ENCODE results near the gene TYMP. TPM values are rescaled to one million over a fixed set of nuclear protein-coding genes. Genes with fewer than 3 reads are reported as not detected.
"Not testable (repeated sequence)": the region's sequence is repeated elsewhere in the genome, so short reads cannot be mapped to it uniquely, and the experiment has no call there.

The TYMP gene
- total and polyA plus RNA-seq, 8 donors = 5.8 to 68.6 (median 23.5) TPM

DNA sequence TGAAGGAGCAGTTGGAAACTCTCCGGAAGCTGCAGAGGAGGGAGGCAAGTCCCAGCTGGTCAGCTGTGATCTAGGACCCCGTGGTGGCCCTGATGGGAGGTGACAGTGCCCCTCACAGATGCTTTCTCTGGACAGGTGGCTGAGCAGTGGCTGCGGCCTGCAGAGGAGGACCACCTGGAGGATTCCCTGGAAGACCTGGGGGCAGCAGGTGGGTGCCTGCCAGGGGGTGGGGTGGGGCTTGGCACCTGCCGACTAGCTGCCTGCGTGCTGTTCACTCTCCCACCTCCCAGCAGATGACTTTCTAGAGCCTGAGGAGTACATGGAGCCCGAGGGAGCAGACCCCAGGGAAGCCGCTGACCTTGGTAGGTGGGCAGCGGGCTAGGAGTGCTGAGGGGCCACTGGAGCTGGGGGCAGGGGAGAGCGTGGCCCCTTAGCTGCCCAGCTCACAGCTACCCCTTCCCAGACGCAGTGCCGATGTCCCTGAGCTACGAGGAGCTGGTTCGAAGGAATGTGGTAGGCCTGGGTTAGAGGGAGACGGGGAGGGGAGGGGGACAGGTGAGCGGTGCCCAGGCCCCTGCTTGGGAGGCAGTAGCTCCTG, 7.5 kb downstream of the TYMP start:
- 92% methylated on average over 13 to 15 of the region's 15 CpGs for WGBS, 2 donors
- H3K36me3 ChIP-seq = peaks cover 0 to 49% (median 19%) of the 10 kb centered on the region in 3 donors
- TF ChIP-seq, protein P1, sequence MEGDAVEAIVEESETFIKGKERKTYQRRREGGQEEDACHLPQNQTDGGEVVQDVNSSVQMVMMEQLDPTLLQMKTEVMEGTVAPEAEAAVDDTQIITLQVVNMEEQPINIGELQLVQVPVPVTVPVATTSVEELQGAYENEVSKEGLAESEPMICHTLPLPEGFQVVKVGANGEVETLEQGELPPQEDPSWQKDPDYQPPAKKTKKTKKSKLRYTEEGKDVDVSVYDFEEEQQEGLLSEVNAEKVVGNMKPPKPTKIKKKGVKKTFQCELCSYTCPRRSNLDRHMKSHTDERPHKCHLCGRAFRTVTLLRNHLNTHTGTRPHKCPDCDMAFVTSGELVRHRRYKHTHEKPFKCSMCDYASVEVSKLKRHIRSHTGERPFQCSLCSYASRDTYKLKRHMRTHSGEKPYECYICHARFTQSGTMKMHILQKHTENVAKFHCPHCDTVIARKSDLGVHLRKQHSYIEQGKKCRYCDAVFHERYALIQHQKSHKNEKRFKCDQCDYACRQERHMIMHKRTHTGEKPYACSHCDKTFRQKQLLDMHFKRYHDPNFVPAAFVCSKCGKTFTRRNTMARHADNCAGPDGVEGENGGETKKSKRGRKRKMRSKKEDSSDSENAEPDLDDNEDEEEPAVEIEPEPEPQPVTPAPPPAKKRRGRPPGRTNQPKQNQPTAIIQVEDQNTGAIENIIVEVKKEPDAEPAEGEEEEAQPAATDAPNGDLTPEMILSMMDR (IDR thresholded peaks at IDR 0.05) = no peak
- no peak overlapping the region for H3K27ac ChIP-seq
- H3K27me3 ChIP-seq = no peaks in the 10 kb centered on the region
- ATAC-seq = no peak
- no peak for FAIRE-seq
- peak in 1 of 6 donors; percentile 65 for DNase-seq
- peaks cover 5 to 7% (median 6%) of the 10 kb centered on the region in 3 donors for H3K4me1 ChIP-seq
- intact Hi-C loops (cut with DNase I) = no loop called here
- H3K9me3 ChIP-seq = no peaks in the 10 kb centered on the region
- no peak overlapping the region for H3K4me3 ChIP-seq

DNA sequence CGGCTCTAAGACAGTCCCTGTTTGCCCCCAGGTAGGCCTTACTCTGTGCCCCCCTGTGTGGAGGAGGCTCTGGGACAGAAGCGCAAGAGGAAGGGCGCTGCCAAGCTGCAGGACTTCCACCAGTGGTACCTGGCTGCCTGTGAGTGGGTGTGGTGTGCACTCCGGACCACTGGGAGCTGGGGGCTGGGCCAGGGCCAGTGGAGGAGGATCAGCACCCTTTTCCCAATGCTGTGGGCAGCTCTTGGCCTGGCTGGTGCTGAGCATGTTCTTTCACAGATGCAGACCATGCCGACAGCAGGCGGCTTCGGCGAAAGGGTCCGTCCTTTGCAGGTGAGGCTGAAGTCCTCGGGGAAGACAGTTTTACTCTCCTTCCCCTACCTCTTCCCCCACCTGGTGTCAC, 8.1 kb downstream of the TYMP start:
- TF ChIP-seq, protein P1 (IDR thresholded peaks at IDR 0.05) = no peak
- no peak overlapping the region for H3K4me3 ChIP-seq
- ATAC-seq (no peak), FAIRE-seq (no peak), DNase-seq (no peak)
- H3K27me3 ChIP-seq = no peaks in the 10 kb centered on the region
- H3K36me3 ChIP-seq = peaks cover 0 to 52% (median 19%) of the 10 kb centered on the region in 3 donors
- H3K9me3 ChIP-seq = no peaks in the 10 kb centered on the region
- intact Hi-C loops (cut with DNase I) = no loop called here
- no peak overlapping the region for H3K27ac ChIP-seq
- 94% methylated on average over 10 of the region's 10 CpGs for WGBS, 2 donors
- peaks cover 5 to 7% (median 6%) of the 10 kb centered on the region in 3 donors for H3K4me1 ChIP-seq

DNA sequence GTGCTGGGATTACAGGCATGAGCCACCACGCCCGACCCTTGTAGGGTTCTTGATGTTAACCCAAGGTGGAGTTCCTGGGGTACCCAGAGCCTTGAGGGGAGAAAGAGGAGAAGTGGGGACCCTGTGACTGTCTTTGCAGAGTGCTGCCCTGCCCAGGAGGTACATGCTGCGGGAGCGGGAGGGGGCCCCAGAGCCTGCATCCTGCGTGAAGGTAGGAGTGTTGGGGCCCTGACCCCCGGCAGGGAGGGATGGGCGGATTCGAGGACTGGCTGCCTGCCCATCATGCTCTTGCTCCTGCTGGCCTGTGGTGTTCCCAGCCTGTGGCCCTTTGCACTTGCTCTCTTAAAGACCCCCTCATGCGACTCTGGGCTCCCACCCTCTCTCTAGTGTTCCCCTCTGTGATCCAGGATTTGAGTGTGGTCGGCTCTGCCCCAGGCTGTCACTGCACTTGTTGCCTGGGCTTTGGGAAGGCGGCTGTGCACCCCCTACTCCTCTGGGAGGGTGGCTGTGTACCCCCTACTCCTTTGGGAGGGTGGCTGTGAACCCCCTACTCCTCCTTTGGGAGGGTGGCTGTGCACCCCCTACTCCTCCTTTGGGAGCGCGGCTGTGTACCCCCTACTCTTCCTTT, 8.9 kb downstream of the TYMP start:
- no peak for FAIRE-seq
- Histone ChIP-seq H3K4me1 (peaks cover 5 to 7% (median 6%) of the 10 kb centered on the region in 3 donors), H3K27ac (no peak overlapping the region), H3K36me3 (peaks cover 0 to 52% (median 19%) of the 10 kb centered on the region in 3 donors), H3K9me3 (no peaks in the 10 kb centered on the region), H3K4me3 (no peak overlapping the region), H3K27me3 (no peaks in the 10 kb centered on the region)
- no peak for ATAC-seq
- peak in 1 of 6 donors; percentile 62 for DNase-seq
- WGBS, 2 donors = 92 to 95% methylated on average over 13 of the region's 13 CpGs
- intact Hi-C loops (cut with DNase I) = no loop called here
- TF ChIP-seq, protein P1 (IDR thresholded peaks at IDR 0.05) = no peak

DNA sequence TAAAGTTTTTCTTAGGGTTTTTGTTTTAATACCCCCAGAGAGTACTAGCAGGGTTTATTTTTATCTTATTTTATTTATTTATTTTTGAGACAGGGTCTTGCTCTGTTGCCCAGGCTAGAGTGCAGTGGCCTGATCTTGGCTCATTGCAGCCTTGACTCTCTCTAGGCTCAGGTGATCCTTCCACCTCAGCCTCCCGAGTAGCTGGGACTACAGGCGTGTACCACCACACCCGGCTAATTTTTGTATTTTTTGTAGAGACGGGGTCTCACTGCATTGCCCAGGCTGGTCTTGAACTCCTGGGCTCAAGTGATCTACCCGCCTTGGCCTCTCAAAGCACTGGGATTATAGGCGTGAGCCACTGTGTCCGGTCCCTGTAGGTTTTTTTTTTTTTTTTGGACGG, 9.6 kb downstream of the TYMP start:
- H3K9me3 ChIP-seq; H3K27me3 ChIP-seq; ATAC-seq; FAIRE-seq; H3K27ac ChIP-seq; H3K4me1 ChIP-seq; intact Hi-C loops (cut with DNase I); DNase-seq; H3K4me3 ChIP-seq: not testable (repeated sequence)
- 94 to 98% methylated on average over 8 of the region's 8 CpGs for WGBS, 2 donors
- H3K36me3 ChIP-seq = peaks cover 0 to 52% (median 19%) of the 10 kb centered on the region in 3 donors

DNA sequence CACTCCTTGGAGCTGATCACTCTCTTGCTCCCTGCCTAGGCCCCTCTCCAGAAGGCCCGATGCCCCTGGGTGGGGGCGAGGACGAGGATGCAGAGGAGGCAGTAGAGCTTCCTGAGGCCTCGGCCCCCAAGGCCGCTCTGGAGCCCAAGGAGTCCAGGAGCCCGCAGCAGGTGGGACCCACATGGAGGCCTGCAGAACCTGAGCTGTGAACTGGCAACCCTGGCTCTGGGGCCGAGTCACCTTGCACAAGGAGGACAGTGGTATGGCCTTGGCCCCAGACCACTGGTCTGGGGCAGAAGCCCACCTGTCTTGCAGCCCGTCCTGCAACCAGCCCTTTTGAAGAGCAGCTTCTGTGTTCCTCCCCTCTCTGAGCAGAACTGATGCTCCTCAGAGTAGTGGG, 10.7 kb downstream of the TYMP start:
- Histone ChIP-seq H3K27ac (no peak overlapping the region), H3K4me3 (no peak overlapping the region), H3K36me3 (peaks cover 0 to 52% (median 19%) of the 10 kb centered on the region in 3 donors), H3K4me1 (peaks cover 1 to 2% (median 2%) of the 10 kb centered on the region in 3 donors), H3K27me3 (no peaks in the 10 kb centered on the region), H3K9me3 (no peaks in the 10 kb centered on the region)
- TF ChIP-seq, protein P1 (IDR thresholded peaks at IDR 0.05) = no peak
- ATAC-seq = no peak
- intact Hi-C loops (cut with DNase I) = no loop called here
- peak in 1 of 6 donors; percentile 61 for DNase-seq
- FAIRE-seq = no peak
- 94 to 95% methylated on average over 8 of the region's 8 CpGs for WGBS, 2 donors

Data from pancreas (tissue), 10 donors.